ENCODE measurements around the gene GRK5.

- TF ChIP-seq CTCF (conservative IDR thresholded peaks at IDR 0.05) = no peak
- no peak for TF ChIP-seq EZH2 (IDR thresholded peaks at IDR 0.05; ENCODE audit: low read depth)
Observed at GRCh38 chr10:119308551-119309422, 101.4 kb downstream of the GRK5 start.

Data from PC-9 (cell line).